Uterus (tissue), 4 donors: ENCODE results near the gene DPY19L3. TPM values are rescaled to one million over a fixed set of nuclear protein-coding genes. Genes with fewer than 3 reads are reported as not detected.

Experiments used
- DNase-seq, 2 donors: peaks; one replicate each; pipeline ENCODE4 v3.0.0-alpha.2; 2019 to 2020
- H3K27ac ChIP-seq, 2 donors: fragments of 200-600 bp; sonication (generic); 1 replicate in 1 of 2; 2 replicates in 1 of 2; pipeline ENCODE4 v1.5.1; 2016 to 2018
- H3K27me3 ChIP-seq, 2 donors: fragments of 200-600 bp; sonication (generic); one replicate each; pipeline ENCODE4 v1.5.1; 2018 to 2019; ENCODE audit warnings: control low read depth in 1 of 2
- H3K36me3 ChIP-seq, 2 donors: fragments of 200-600 bp; sonication (generic); one replicate each; pipeline ENCODE4 v1.5.1; 2019; ENCODE audit warnings: control low read depth in 1 of 2
- H3K4me1 ChIP-seq, 2 donors: fragments of 200-600 bp; sonication (generic); one replicate each; pipeline ENCODE4 v1.5.1; 2018 to 2019; ENCODE audit warnings: control low read depth in 1 of 2
- H3K4me3 ChIP-seq, 2 donors: fragments of 200-600 bp; sonication (generic); 1 replicate in 1 of 2; 2 replicates in 1 of 2; pipeline ENCODE4 v1.5.1; 2018 to 2019; ENCODE audit warnings: mild to moderate bottlenecking in 1 of 2
- H3K9me3 ChIP-seq, 2 donors: fragments of 200-600 bp; sonication (generic); one replicate each; pipeline ENCODE4 v1.5.1; 2019; ENCODE audit warnings: control low read depth in 1 of 2
- POLR2A ChIP-seq, 2 donors: fragments of 450-650 bp; IDR thresholded peaks; one replicate each; pipeline ENCODE4 v1.6.1; 2016; ENCODE audit warnings: antibody characterized with exemption in 2 of 2, mild to moderate bottlenecking in 1 of 2, moderate library complexity in 1 of 2
- intact Hi-C: fragments of 100-400 bp; cut with DNase I; formaldehyde crosslinking; loops from one replicate; pipeline ENCODE4 v1.15.1; 2023; ENCODE audit warnings: low total_unique reads
- total RNA-seq, 4 donors: library from RNA; depleted of rRNA in 3 of 4; stranded (reverse); fragments of >200 nt in 3 of 4; gene quantifications; one replicate each; pipeline versions ENCODE4 v1.1.0 to v1.2.4, GENCODE V29; 2014 to 2023
- TF ChIP-seq, protein P1 (sequence below), 4 experiments: fragments of 200-600 bp in 2 of 4; fragments of 450-650 bp in 2 of 4; sonication (generic) in 2 of 4; IDR thresholded peaks; one replicate each; pipeline ENCODE4 v1.5.1; 2016 to 2019; ENCODE audit warnings: antibody characterized with exemption in 4 of 4, mild to moderate bottlenecking in 2 of 4, moderate library complexity in 1 of 4
- donor health status: DM: yes; HTN: yes; CAD: no.

DPY19L3 gene
- total RNA-seq, 4 donors from 2014 or later, result 10.2 to 58.9 (median 34.7) TPM

DNA sequence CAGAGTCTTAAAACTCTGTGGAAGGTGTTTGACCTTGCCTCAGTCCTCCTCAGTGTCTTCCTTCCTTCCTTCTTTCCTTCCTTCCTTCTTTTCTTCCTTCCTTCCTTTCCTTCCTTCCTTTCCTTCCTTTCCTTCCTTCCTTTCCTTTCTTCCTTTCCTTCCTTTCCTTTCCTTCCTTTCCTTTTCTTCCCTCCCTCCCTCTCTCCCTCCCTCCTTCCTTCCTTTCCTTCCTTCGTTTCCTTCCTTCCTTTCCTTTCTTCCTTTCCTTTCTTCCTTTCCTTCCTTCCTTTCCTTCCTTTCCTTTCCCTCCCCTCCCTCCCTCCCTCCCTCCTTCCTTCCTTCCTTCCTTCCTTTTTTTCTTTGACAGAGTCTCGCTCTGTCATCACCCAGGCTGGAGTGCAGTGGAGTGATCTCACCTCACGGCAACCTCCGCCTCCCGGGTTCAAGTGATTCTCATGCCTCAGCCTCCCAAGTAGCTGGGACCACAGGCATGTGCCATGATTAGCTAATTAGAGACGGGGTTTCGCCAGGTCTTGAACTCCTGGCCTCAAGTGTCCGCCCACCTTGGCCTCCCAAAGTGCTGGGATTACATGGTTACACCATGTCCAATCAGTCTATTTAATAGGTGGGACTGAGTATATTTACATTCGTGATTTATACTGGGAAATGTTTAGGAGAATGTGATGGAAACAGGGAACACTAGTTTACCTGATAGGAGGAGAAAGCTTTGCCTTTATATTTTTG lies 43.8 kb upstream of the DPY19L3 start:
- Histone ChIP-seq H3K9me3 (no peaks in the 10 kb centered on the region), H3K27me3 (no peaks in the 10 kb centered on the region), H3K27ac (no peak overlapping the region), H3K4me3 (no peak overlapping the region), H3K4me1 (no peaks in the 10 kb centered on the region), H3K36me3 (no peaks in the 10 kb centered on the region)
- intact Hi-C loops, result no loop called here
- no peak for DNase-seq
- no peak for TF ChIP-seq POLR2A (IDR thresholded peaks at IDR 0.05)
- TF ChIP-seq, protein P1, sequence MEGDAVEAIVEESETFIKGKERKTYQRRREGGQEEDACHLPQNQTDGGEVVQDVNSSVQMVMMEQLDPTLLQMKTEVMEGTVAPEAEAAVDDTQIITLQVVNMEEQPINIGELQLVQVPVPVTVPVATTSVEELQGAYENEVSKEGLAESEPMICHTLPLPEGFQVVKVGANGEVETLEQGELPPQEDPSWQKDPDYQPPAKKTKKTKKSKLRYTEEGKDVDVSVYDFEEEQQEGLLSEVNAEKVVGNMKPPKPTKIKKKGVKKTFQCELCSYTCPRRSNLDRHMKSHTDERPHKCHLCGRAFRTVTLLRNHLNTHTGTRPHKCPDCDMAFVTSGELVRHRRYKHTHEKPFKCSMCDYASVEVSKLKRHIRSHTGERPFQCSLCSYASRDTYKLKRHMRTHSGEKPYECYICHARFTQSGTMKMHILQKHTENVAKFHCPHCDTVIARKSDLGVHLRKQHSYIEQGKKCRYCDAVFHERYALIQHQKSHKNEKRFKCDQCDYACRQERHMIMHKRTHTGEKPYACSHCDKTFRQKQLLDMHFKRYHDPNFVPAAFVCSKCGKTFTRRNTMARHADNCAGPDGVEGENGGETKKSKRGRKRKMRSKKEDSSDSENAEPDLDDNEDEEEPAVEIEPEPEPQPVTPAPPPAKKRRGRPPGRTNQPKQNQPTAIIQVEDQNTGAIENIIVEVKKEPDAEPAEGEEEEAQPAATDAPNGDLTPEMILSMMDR (IDR thresholded peaks at IDR 0.05), result no peak

DNA sequence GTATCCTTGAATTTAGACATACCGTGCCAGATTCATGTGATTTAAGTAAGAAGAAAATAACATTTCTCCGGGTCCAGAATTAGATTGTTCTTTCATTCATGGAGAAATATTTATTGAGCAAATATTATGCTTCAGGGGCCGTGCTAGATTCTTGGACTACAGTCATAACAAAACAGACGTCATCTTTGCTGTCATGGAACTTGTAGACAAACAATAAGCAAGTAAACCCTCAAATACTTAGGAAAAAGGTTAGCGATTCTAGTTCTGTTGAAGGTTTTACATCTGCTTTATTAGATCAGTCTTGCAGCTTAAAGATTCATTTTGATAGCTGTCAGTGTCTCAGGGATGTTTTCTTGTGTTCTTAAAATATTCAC lies 43.3 kb upstream of the DPY19L3 start:
- intact Hi-C loops, result no loop called here
- H3K27ac ChIP-seq, result no peak overlapping the region
- H3K36me3 ChIP-seq, result no peaks in the 10 kb centered on the region

DNA sequence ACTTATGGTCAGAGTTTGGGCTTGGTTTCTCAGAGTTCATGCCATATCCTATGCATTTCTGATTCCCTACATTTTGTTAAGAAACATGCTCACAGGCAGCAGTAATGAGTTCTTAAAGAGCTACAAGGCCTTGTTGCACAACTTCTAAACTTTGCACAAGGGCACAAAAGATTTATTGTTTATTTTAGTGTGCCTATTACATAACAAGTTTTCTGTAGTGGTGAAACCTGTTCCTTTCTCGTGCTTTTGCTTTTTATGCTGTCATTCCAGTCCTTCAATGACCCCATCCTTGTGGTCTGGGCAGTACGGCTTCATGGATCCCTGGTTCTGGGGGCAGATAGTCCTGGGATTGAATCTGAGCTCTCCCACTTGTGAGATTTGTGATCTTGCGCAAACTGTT lies 42.4 kb upstream of the DPY19L3 start:
- no peak for TF ChIP-seq POLR2A (IDR thresholded peaks at IDR 0.05)
- TF ChIP-seq, protein P1 (IDR thresholded peaks at IDR 0.05), result no peak
- no peak overlapping the region for H3K4me3 ChIP-seq
- intact Hi-C loops, result no loop called here
- no peaks in the 10 kb centered on the region for H3K9me3 ChIP-seq
- no peak for DNase-seq
- H3K36me3 ChIP-seq, result no peaks in the 10 kb centered on the region
- H3K27ac ChIP-seq, result no peak overlapping the region
- no peaks in the 10 kb centered on the region for H3K27me3 ChIP-seq
- no peaks in the 10 kb centered on the region for H3K4me1 ChIP-seq

More for the DNA sequence above, 43.3 kb upstream of the DPY19L3 start:
- no peak for TF ChIP-seq POLR2A (IDR thresholded peaks at IDR 0.05)
- TF ChIP-seq, protein P1 (IDR thresholded peaks at IDR 0.05), result no peak
- Histone ChIP-seq H3K4me1 (no peaks in the 10 kb centered on the region), H3K9me3 (no peaks in the 10 kb centered on the region), H3K27me3 (no peaks in the 10 kb centered on the region), H3K4me3 (no peak overlapping the region)
- no peak for DNase-seq

DNA sequence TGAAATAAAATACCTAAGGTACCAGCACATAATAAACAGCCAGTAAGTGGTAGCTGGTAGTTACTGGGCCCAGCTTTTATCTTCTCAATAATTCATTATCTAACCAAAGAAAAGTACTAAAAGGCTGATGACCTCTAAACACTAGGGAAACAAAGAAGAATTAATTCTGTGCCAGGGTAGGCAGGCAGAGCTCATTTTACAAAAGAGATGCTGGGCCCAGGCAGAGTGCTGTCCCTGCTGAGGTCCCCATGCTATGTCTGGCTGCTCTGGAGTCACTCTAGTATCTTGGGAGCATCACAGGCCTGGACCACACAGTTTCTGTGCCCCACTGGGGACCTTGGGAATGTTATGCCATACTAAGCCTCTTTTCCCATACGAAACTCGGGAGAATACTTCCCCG lies 41.9 kb upstream of the DPY19L3 start:
- H3K36me3 ChIP-seq, result no peaks in the 10 kb centered on the region
- no peak overlapping the region for H3K27ac ChIP-seq

DNA sequence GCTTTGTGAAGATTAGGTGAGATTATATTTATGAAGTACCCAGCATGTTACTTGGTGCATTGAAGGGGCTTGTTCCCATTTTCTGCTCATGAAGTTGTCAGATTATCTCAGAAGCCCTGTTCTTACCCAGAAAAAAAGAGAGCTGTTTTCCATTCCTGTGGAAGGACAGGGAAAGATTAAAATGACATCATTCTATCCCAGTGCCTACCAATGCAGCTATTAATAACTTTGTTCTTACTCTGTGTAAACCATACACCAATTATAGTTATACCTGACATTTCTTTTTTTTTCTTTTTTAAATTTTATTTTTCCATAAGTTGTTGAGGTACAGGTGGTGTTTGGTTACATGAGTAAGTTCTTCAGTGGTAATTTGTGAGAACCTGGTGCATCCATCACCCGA lies 41.5 kb upstream of the DPY19L3 start:
- Histone ChIP-seq H3K4me3 (no peak overlapping the region), H3K9me3 (no peaks in the 10 kb centered on the region), H3K4me1 (no peaks in the 10 kb centered on the region), H3K27me3 (no peaks in the 10 kb centered on the region), H3K27ac (no peak overlapping the region), H3K36me3 (no peaks in the 10 kb centered on the region)
- no peak for DNase-seq
- TF ChIP-seq, protein P1 (IDR thresholded peaks at IDR 0.05), result no peak
- TF ChIP-seq POLR2A (IDR thresholded peaks at IDR 0.05), result no peak
- intact Hi-C loops, result no loop called here

More for the DNA sequence above, 41.9 kb upstream of the DPY19L3 start:
- Histone ChIP-seq H3K27me3 (no peaks in the 10 kb centered on the region), H3K9me3 (no peaks in the 10 kb centered on the region), H3K4me3 (no peak overlapping the region), H3K4me1 (no peaks in the 10 kb centered on the region)
- intact Hi-C loops, result no loop called here
- DNase-seq, result no peak
- no peak for TF ChIP-seq POLR2A (IDR thresholded peaks at IDR 0.05)
- TF ChIP-seq, protein P1 (IDR thresholded peaks at IDR 0.05), result no peak
